Measurements from ENCODE around the gene SH3BGR.
"Not testable (repeated sequence)": the region's sequence is repeated elsewhere in the genome, so short reads cannot be mapped to it uniquely, and the experiment has no call there.

SH3BGR gene

GRCh38 chr21:39537571-39537970 lies 85.8 kb downstream of the SH3BGR start:
- H3K4me3 ChIP-seq (ENCODE audit: low read length) = no peak overlapping the region
- no peaks in the 10 kb centered on the region for H4K20me1 ChIP-seq (ENCODE audit: control insufficient read depth, insufficient read depth, low read depth, low read length)
- H3K4me1 ChIP-seq (ENCODE audit: control insufficient read depth, low read length) = no peaks in the 10 kb centered on the region
- H3K9me3 ChIP-seq (ENCODE audit: control insufficient read depth, insufficient read depth, low read length) = no peaks in the 10 kb centered on the region
- no peaks in the 10 kb centered on the region for H3K79me2 ChIP-seq (ENCODE audit: control insufficient read depth, low read length)
- H3F3A ChIP-seq (ENCODE audit: control insufficient read depth, insufficient read depth) = no peaks in the 10 kb centered on the region
- no peaks in the 10 kb centered on the region for H3K27me3 ChIP-seq (ENCODE audit: control insufficient read depth, low read length)
- TF ChIP-seq CTCF (IDR thresholded peaks at IDR 0.05; ENCODE audit: low read depth, low read length, poor library complexity, severe bottlenecking) = no peak
- no peak for TF ChIP-seq EZH2phosphoT487 (IDR thresholded peaks at IDR 0.05; ENCODE audit: borderline replicate concordance, low read length)
- H3K9me2 ChIP-seq (replicated peaks; ENCODE audit: control insufficient read depth, low read length) = no peaks in the 10 kb centered on the region
- no peak overlapping the region for H3K27ac ChIP-seq (ENCODE audit: low read depth, low read length)
- no peak overlapping the region for H3K4me2 ChIP-seq (ENCODE audit: low read length)
- H3K36me3 ChIP-seq (ENCODE audit: control insufficient read depth, low read length) = no peaks in the 10 kb centered on the region

- Histone ChIP-seq H3K4me1 (ENCODE audit: control insufficient read depth, low read length) (no peaks in the 10 kb centered on the region), H3K27ac (ENCODE audit: low read depth, low read length) (no peak overlapping the region), H3K9me3 (ENCODE audit: control insufficient read depth, insufficient read depth, low read length) (no peaks in the 10 kb centered on the region), H3K9me2 (replicated peaks; ENCODE audit: control insufficient read depth, low read length) (no peaks in the 10 kb centered on the region), H3K79me2 (ENCODE audit: control insufficient read depth, low read length) (no peaks in the 10 kb centered on the region), H3K4me2 (ENCODE audit: low read length) (no peak overlapping the region), H4K20me1 (ENCODE audit: control insufficient read depth, insufficient read depth, low read depth, low read length) (no peaks in the 10 kb centered on the region), H3K27me3 (ENCODE audit: control insufficient read depth, low read length) (no peaks in the 10 kb centered on the region), H3K36me3 (ENCODE audit: control insufficient read depth, low read length) (no peaks in the 10 kb centered on the region), H3K4me3 (ENCODE audit: low read length) (no peak overlapping the region), H3F3A (ENCODE audit: control insufficient read depth, insufficient read depth) (no peaks in the 10 kb centered on the region)
- TF ChIP-seq EZH2phosphoT487 (IDR thresholded peaks at IDR 0.05; ENCODE audit: borderline replicate concordance, low read length) (no peak), CTCF (IDR thresholded peaks at IDR 0.05; ENCODE audit: low read depth, low read length, poor library complexity, severe bottlenecking) (no peak)
These were observed 86.8 kb downstream of the SH3BGR start for GRCh38 chr21:39538453-39539042.

GRCh38 chr21:39540367-39540766 lies 88.6 kb downstream of the SH3BGR start:
- H3F3A ChIP-seq (ENCODE audit: control insufficient read depth, insufficient read depth); H3K4me3 ChIP-seq (ENCODE audit: low read length); H3K9me3 ChIP-seq (ENCODE audit: control insufficient read depth, insufficient read depth, low read length); H3K27me3 ChIP-seq (ENCODE audit: control insufficient read depth, low read length); H3K27ac ChIP-seq (ENCODE audit: low read depth, low read length); H3K36me3 ChIP-seq (ENCODE audit: control insufficient read depth, low read length); H3K4me1 ChIP-seq (ENCODE audit: control insufficient read depth, low read length); H3K4me2 ChIP-seq (ENCODE audit: low read length); H4K20me1 ChIP-seq (ENCODE audit: control insufficient read depth, insufficient read depth, low read depth, low read length); H3K79me2 ChIP-seq (ENCODE audit: control insufficient read depth, low read length); H3K9me2 ChIP-seq (replicated peaks; ENCODE audit: control insufficient read depth, low read length): not testable (repeated sequence)

- H3K27ac ChIP-seq (ENCODE audit: low read depth, low read length) = no peak overlapping the region
- H3F3A ChIP-seq (ENCODE audit: control insufficient read depth, insufficient read depth) = no peaks in the 10 kb centered on the region
- no peak for TF ChIP-seq CTCF (IDR thresholded peaks at IDR 0.05; ENCODE audit: low read depth, low read length, poor library complexity, severe bottlenecking)
- TF ChIP-seq EZH2phosphoT487 (IDR thresholded peaks at IDR 0.05; ENCODE audit: borderline replicate concordance, low read length) = no peak
- no peak overlapping the region for H3K4me2 ChIP-seq (ENCODE audit: low read length)
- H3K9me2 ChIP-seq (replicated peaks; ENCODE audit: control insufficient read depth, low read length) = no peaks in the 10 kb centered on the region
- H4K20me1 ChIP-seq (ENCODE audit: control insufficient read depth, insufficient read depth, low read depth, low read length) = no peaks in the 10 kb centered on the region
- H3K4me1 ChIP-seq (ENCODE audit: control insufficient read depth, low read length) = no peaks in the 10 kb centered on the region
- no peaks in the 10 kb centered on the region for H3K36me3 ChIP-seq (ENCODE audit: control insufficient read depth, low read length)
- H3K9me3 ChIP-seq (ENCODE audit: control insufficient read depth, insufficient read depth, low read length) = no peaks in the 10 kb centered on the region
- H3K27me3 ChIP-seq (ENCODE audit: control insufficient read depth, low read length) = peaks cover 4% of the 10 kb centered on the region; the same call in 1 of the 2 replicates
- no peak overlapping the region for H3K4me3 ChIP-seq (ENCODE audit: low read length)
- H3K79me2 ChIP-seq (ENCODE audit: control insufficient read depth, low read length) = no peaks in the 10 kb centered on the region
These were observed 91.0 kb downstream of the SH3BGR start for GRCh38 chr21:39542736-39543135.
